OCI-LY7 (cell line): Measurements from ENCODE around the gene KLHL6. TPM values are rescaled to one million over a fixed set of nuclear protein-coding genes. Genes with fewer than 3 reads are reported as not detected.
A peak's percentile ranks its signal among the peaks of the same experiment; 100 is the strongest.

ENCODE experiments used
- BruUV-seq: library from RNA; stranded (reverse); fragments of 400-500 nt; replicated peaks from 2 replicates; lab custom pipeline; 2021; lab: Mats Ljungman, UMichigan
- CTCF ChIA-PET: fragments of 300-600 bp; sonication (Branson Sonifier 250); formaldehyde crosslinking; loops from one replicate; lab custom pipeline; 2022; ENCODE audit warnings: antibody characterized with exemption; ENCODE audit not compliant: unreplicated experiment; lab: Charles Lee
- POLR2A ChIA-PET: fragments of 300-600 bp; sonication (Branson Sonifier 250); formaldehyde crosslinking; loops from one replicate; lab custom pipeline; 2022; ENCODE audit warnings: antibody characterized with exemption; lab: Charles Lee
- DNase-seq: peaks from one replicate; pipeline ENCODE4 v3.0.0-alpha.2; 2015; ENCODE audit warnings: low spot score
- H2AFZ ChIP-seq: fragments of 200-600 bp; sonication (generic), shearing (Covaris generic); 2 replicates; pipeline ENCODE4 v1.6.1; 2014; ENCODE audit warnings: mild to moderate bottlenecking, antibody characterized with exemption, low read length, moderate library complexity
- H3K27ac ChIP-seq: fragments of 200-600 bp; sonication (generic); 2 replicates; pipeline ENCODE4 v1.5.1; 2014; ENCODE audit warnings: mixed run types, low read depth, mild to moderate bottlenecking, moderate library complexity, low read length, inconsistent platforms; ENCODE audit not compliant: poor library complexity, severe bottlenecking
- H3K36me3 ChIP-seq: fragments of 200-600 bp; sonication (generic); 2 replicates; pipeline ENCODE4 v1.6.1; 2014; ENCODE audit warnings: mild to moderate bottlenecking, antibody characterized with exemption, low read length, moderate library complexity, mixed read lengths; ENCODE audit not compliant: insufficient read depth
- H3K4me1 ChIP-seq: fragments of 200-600 bp; sonication (generic); 2 replicates; pipeline ENCODE4 v1.5.1; 2014; ENCODE audit warnings: mild to moderate bottlenecking, low read length; ENCODE audit not compliant: insufficient read depth, poor library complexity, severe bottlenecking
- H3K4me2 ChIP-seq: fragments of 200-600 bp; sonication (generic); 2 replicates; pipeline ENCODE4 v1.6.1; 2014; ENCODE audit warnings: mild to moderate bottlenecking, low read length
- H3K4me3 ChIP-seq: fragments of 200-600 bp; sonication (generic); 2 replicates; pipeline ENCODE4 v1.5.1; 2014; ENCODE audit warnings: mild to moderate bottlenecking, low read depth, low read length; ENCODE audit not compliant: poor library complexity, severe bottlenecking
- H3K79me2 ChIP-seq: fragments of 200-600 bp; sonication (generic); 2 replicates; pipeline ENCODE4 v1.6.1; 2016; ENCODE audit warnings: low read depth, mild to moderate bottlenecking, low read length, moderate library complexity, mixed read lengths; ENCODE audit not compliant: insufficient read depth
- H3K9me2 ChIP-seq: fragments of 200-600 bp; sonication (generic); 2 replicates; pipeline ENCODE4 v1.6.1; 2016; ENCODE audit warnings: mild to moderate bottlenecking, low read length, mixed read lengths; ENCODE audit not compliant: insufficient read depth
- H3K9me3 ChIP-seq: fragments of 200-600 bp; sonication (generic); 2 replicates; pipeline ENCODE4 v1.6.1; 2014; ENCODE audit warnings: mild to moderate bottlenecking, mixed run types, low read length, mixed read lengths
- H4K20me1 ChIP-seq: fragments of 200-600 bp; sonication (generic); 2 replicates; pipeline ENCODE4 v1.6.1; 2014; ENCODE audit warnings: mild to moderate bottlenecking, antibody characterized with exemption, low read length, moderate library complexity, mixed read lengths; ENCODE audit not compliant: insufficient read depth
- CTCF ChIP-seq: fragments of 200-600 bp; sonication (generic); conservative IDR thresholded peaks from 2 replicates; pipeline ENCODE4 v1.5.1; 2014; ENCODE audit warnings: mild to moderate bottlenecking, antibody characterized with exemption, low read length, moderate library complexity, mixed read lengths
- EZH2phosphoT487 ChIP-seq: fragments of 200-600 bp; sonication (generic); IDR thresholded peaks from 2 replicates; pipeline ENCODE4 v1.6.1; 2018; ENCODE audit warnings: low read depth, borderline replicate concordance, mild to moderate bottlenecking, mixed run types, antibody characterized with exemption, low read length, moderate library complexity, mixed read lengths
- intact Hi-C: fragments of 100-400 bp; cut with micrococcal nuclease; formaldehyde crosslinking; loops from one replicate; pipeline ENCODE4 v1.10.0; 2022; ENCODE audit not compliant: unreplicated experiment
- total RNA-seq, 2 experiments: library from RNA; depleted of rRNA in 1 of 2; stranded (reverse); fragments of >200 nt in 1 of 2; shearing (Covaris generic) in 1 of 2; gene quantifications; 2 replicates each; pipeline ENCODE4 v1.2.3, GENCODE V29; 2014 to 2022

Gene KLHL6
- total RNA-seq, 2 experiments from 2014 or later, result 143 to 169 TPM

- no peak for TF ChIP-seq CTCF
- TF ChIP-seq EZH2phosphoT487, result no peak
- CTCF ChIA-PET, result interaction anchor here (1.5 kb wide), 1 partner anchor 21 kb away, joined by 3 read pairs; no protein-coding TSS in a partner anchor
- H2AFZ ChIP-seq, result no peak overlapping the region
- H4K20me1 ChIP-seq, result peaks cover 38% of the 10 kb centered on the region; the same call in 1 of the 2 replicates
- peaks cover 93% of the 10 kb centered on the region for H3K36me3 ChIP-seq
- peak overlapping the region; percentile 98 for H3K4me2 ChIP-seq
- peak; percentile 93 for DNase-seq
- H3K4me1 ChIP-seq, result peaks cover 98% of the 10 kb centered on the region
- POLR2A ChIA-PET, result interaction anchor here (1.0 to 4.3 kb wide), 8 partner anchors 9 to 55 kb away, joined by 3 to 24 read pairs (median 6); no protein-coding TSS in a partner anchor
- peak overlapping the region; percentile 57 for H3K4me3 ChIP-seq
- BruUV-seq, result no TSS peak
- no peaks in the 10 kb centered on the region for H3K9me2 ChIP-seq
- peak overlapping the region; percentile 74 for H3K27ac ChIP-seq
- intact Hi-C loops, result loop anchor here (1.0 to 5.0 kb wide), 3 partner anchors 19 to 101 kb away; partner anchors contain the start of genes KLHL24 and KLHL6
- peaks cover 100% of the 10 kb centered on the region for H3K79me2 ChIP-seq
- H3K9me3 ChIP-seq, result no peaks in the 10 kb centered on the region
These were observed 19.1 kb downstream of the KLHL6 start for GRCh38 chr3:183536238-183536880.

- H3K4me2 ChIP-seq, result peak overlapping the region; percentile 43; the same call in 1 of the 2 replicates
- H3K9me2 ChIP-seq, result no peaks in the 10 kb centered on the region
- intact Hi-C loops, result no loop called here
- ChIA-PET CTCF (interaction anchor here (0.6 kb wide), 1 partner anchor 448 kb away, joined by 4 read pairs; no protein-coding TSS in a partner anchor), POLR2A (interaction anchor here (0.6 to 4.3 kb wide), 4 partner anchors 11 to 35 kb away, joined by 3 to 11 read pairs (median 4); no protein-coding TSS in a partner anchor)
- TF ChIP-seq EZH2phosphoT487 (no peak), CTCF (no peak)
- no peak for DNase-seq
- peaks cover 30% of the 10 kb centered on the region; the same call in 1 of the 2 replicates for H4K20me1 ChIP-seq
- H3K4me1 ChIP-seq, result peaks cover 98% of the 10 kb centered on the region
- H3K79me2 ChIP-seq, result peaks cover 100% of the 10 kb centered on the region
- no peak overlapping the region for H2AFZ ChIP-seq
- H3K27ac ChIP-seq, result peak overlapping the region; percentile 37
- peaks cover 92% of the 10 kb centered on the region for H3K36me3 ChIP-seq
- no peaks in the 10 kb centered on the region for H3K9me3 ChIP-seq
- no peak overlapping the region for H3K4me3 ChIP-seq
- no TSS peak for BruUV-seq
These were observed 21.3 kb downstream of the KLHL6 start for GRCh38 chr3:183534249-183534648.
